ENCODE data around the gene PPP1R9B.

PPP1R9B gene

DNA sequence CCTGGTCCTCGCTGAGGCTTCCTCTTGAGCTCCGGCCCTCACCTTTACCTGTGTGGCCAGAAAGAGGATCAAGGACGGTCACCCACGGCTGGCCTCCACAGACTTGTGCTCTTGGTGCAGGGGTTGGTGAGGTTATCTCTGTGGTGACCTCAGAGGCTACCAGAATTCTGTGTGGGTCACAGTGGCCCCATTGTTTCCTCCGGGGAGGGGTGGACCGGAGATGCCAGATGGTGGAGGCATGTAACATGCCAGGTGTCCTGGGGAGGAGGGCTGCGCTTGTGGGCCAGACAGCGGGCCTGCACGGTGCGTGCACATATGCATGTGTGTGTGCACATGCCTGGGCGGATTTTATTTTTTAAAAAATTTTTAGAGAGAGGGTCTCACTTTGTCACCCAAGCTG is 21.7 kb upstream of the PPP1R9B start:
- no peak for DNase-seq (ENCODE audit: low spot score)

DNA sequence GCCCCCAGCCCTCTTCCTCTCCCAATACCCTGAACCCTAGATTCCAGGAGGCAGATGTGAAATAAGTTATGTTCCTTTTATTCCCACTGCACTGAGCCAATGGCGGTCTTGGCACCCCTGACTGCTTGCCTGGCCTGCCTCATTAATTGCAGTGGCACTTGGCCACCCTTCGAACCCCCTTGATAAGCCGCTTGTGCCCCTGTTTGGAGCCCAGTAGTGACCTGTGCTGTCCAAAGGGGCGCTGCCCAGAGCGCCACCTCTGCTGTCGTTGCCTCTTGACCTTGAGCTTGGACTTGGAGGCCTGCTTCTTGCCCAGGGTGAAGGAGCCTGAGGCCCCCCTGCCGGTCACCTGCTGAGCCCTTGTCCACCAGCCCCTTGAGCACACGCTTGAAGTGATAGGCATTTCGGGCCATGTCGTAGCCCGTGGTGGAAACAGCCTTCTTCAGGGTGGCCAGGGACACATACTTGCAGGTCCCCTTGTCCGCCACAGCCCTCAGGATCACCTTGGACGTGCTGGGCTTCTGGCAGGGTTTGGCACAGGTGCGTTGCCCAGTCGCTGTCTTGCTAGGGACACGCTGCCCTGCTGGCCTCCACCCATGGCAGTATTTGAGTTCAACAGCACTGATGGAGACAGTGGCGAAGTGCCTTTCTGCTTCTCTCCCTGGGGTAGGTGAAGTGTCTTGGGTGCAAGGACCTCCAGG is 21.0 kb upstream of the PPP1R9B start:
- DNase-seq (ENCODE audit: low spot score): no peak

DNA sequence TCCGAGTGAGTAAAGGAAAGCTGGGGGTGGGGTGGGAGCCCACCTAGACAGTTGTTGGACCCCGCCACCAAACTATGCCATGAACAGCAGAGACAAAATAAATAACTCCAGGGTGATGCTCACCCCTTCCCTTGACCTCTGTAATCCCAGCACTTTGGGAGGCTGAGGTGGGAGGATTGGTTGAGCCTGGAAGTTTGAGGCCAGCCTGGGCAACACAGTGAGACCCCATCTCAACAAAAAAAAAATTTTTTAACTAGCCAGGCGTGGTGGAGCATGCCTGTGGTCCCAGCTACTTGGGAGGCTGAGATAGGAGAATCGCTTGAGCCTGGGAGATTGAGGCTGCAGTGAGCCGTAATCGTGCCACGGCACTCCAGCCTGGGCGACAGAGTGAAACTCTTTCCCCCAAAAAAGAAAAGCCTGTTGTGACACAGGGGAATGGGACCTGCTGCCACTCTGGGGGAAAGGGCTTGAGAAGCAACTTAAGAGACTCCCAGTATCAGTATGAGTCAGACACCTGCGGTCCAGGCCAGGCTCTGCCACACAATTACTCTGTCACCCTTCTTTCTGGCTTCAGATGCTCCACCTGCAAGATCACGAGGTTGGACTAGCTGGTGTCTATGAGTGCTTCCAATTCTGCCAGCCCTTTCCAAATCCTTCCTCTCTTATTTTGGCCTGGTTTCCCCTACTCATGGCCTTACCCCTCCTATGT is 20.3 kb upstream of the PPP1R9B start:
- DNase-seq (ENCODE audit: low spot score): peak; percentile 57

DNA sequence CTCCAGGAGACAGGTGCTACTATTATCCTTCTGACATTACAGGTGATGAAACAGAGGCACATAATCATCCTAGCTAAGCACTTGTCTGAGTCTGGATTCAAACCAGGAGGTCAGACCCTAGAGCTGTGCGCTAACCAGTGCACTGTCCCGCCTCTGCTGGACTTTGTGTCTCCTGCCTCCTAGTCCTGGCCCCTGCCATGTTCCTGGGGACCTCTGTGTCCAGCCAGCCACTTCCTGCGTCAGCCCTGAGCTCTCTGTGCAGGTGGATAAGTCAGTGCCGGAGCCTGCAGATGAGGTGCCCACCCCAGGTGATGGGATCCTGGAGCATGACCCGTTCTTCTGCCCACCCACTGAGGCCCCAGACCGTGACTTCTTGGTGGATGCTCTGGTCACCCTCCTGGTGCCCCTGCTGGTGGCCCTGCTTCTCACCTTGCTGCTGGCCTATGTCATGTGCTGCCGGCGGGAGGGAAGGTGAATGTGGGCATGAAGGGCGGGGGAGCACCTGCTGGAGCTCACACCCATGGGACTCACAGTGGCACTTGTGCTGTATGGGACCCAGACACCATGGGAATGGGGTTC is 19.5 kb upstream of the PPP1R9B start:
- DNase-seq (ENCODE audit: low spot score): no peak

DNA sequence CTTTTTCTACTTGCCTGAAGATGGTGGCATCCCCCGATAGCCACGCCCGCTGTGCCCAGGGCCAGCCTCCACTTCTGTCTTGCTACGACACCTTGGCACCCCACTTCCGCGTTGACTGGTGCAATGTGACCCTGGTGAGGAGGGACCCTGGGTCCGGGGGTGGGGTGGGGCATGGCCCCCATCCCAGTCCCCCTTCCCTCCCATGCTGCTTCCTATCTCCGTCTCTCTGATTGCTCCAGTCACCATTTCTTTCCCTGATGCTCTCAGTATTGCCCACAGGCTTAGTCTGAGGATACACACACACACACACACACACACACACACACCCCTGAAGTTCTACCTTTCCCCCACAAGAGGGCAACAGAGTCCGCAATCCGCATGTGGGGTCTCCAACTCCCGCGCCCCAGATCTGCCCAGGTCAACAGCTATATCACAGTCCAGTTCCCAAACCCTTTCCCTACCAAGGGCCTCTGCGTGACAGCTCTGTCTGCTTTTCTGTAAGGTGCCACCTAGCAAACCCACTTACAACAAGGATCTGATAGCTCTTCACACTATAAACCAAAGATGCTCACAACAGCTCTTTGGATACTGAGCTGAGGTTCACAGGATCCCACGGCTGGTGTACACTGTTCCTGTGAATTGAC is 18.8 kb upstream of the PPP1R9B start:
- DNase-seq (ENCODE audit: low spot score): peak; percentile 66

DNA sequence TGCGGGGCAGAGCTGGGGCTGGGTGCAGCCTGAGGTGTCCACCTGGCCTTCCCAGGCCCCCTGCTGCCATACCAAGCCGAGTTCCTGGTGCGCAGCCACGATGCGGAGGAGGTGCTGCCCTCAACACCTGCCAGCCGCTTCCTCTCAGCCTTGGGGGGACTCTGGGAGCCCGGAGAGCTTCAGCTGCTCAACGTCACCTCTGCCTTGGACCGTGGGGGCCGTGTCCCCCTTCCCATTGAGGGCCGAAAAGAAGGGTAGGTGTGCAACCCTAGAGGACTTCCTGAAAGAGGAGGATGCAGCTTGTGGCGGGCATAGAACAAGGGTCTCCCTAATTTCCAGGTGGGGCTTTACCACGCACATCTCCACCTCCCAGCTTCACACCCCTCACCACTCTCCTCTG is 17.8 kb upstream of the PPP1R9B start:
- no peak for DNase-seq (ENCODE audit: low spot score)

DNA sequence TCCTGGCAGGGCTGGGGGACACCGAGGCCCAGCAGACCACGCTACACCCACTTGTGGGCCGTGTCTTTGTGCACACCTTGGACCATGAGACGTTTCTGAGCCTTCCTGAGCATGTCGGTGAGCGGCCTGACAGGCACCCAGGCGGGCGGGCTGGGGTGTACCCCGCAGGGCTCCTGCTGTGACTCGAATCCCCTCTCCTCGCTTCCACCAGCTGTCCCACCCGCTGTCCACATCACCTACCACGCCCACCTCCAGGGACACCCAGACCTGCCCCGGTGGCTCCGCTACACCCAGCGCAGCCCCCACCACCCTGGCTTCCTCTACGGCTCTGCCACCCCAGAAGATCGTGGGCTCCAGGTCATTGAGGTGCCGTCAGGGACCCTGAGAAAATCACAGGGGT is 16.9 kb upstream of the PPP1R9B start:
- no peak for DNase-seq (ENCODE audit: low spot score)

DNA sequence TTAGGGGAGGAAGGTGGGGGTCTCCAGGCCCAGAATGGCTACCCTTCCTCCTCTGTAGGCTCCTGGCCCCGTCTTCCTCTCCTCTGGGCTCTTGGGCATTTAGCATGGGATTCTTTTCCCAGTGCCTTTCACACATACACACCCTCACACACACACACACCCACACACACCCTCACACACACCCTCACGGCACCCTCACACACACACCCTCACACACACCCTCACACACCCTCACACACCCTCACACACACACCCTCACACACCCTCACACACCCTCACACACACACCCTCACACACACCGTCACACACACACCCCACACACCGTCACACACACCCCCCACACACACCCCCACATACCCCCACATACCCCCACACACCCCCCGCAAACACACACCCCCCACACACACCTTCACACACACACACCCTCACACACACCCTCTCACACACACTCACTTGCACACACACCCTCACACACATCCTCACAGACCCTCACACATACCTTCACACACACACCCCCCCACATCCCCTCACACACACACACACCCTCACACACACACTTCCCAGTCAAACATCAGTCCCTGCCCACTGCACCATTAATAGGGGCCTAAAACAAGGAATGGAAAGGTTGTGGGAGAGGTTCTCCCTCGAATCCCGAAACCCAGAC is 16.2 kb upstream of the PPP1R9B start:
- no peak for DNase-seq (ENCODE audit: low spot score)

DNA sequence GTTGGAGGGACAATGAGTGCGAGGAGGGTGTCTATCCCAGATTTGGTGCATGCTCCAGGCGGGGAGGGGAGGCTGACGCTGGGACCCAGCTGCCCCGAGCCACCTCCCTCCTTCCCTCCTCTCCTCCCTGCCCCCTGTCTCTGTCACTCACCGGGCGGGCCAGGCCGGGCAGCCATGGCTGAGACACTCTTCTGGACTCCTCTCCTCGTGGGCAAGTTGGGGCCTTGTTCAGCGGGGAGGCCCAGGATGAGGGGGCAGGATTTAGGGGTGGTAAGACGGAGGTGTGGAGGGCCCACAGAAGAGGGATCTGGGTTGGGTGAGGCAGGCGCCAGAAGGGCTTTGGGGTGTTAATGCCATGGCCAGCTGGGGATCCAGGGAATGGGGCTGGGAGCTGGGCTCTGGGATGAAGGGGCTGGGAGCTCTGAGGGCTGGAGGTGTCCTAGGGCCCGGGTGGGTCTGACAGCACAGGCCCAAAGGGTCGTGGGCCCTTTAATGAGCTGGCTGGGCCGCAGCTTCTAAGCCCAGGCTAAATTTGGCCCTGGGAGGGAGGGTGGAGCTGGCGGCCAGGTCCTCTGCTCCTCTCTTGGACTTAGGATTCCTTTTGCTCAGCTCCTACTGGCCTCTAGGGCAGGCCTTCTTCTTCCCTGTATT is 15.5 kb upstream of the PPP1R9B start, which contains the start of gene SGCA:
SGCA (plus strand) TSS at position 139 of the 651 bp plus-strand sequence; CDS start at position 175, 36 bp downstream.
- DNase-seq (ENCODE audit: low spot score): no peak

DNA sequence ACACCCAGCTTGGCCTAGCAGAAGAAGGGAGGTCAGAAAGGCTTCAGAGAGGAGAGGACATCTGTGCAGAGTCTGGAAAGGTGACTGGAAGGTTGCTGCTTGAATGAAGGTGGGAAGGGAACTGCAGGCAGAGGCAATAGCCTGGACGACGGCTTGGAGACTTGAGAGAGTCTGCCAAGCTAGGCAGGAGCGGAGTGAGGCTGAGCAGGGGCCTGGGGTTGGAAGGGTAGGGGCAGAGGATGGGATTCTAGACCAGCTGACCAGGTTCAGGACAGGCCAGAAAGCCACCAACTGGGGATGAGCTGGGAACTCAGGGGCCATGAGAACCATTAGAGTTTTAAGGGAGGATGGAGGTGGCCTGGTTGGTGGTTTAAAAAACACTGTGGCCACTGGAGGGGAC is 15.0 kb upstream of the PPP1R9B start:
- DNase-seq (ENCODE audit: low spot score): no peak

DNA sequence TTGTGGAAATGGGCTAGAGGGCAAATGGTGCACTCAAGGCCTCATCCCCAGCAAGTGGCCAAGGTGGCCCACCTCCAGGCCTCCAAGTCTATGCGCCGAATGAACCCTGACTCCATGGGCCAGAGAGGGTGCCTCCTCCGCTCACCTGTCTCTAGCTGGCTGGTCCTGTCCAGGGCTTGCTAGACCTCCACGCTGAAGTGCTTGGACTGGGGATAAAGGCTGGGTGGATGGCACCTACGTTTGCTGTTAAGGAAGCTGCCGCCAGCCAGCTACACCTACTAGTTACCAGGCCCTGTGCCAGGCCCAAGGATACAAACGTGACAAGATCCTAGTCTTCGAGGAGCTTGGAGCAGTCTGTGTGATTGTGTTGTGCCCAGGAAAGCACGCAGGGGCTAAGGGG is 14.6 kb upstream of the PPP1R9B start:
- no peak for DNase-seq (ENCODE audit: low spot score)

DNA sequence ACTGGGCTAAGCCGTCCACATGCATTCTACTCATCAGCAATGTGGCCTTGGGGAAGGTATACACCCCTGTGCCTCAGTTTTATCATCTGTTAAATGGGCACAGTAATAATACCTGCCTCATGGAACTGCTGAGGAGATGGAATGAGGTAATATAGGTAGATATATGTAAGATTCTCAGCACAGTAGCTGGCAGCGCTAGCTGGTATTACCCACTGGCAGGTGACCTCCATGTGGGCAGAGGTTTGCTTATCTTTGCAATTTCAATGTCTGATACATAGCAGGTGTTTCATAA is 14.2 kb upstream of the PPP1R9B start:
- no peak for DNase-seq (ENCODE audit: low spot score)

DNA sequence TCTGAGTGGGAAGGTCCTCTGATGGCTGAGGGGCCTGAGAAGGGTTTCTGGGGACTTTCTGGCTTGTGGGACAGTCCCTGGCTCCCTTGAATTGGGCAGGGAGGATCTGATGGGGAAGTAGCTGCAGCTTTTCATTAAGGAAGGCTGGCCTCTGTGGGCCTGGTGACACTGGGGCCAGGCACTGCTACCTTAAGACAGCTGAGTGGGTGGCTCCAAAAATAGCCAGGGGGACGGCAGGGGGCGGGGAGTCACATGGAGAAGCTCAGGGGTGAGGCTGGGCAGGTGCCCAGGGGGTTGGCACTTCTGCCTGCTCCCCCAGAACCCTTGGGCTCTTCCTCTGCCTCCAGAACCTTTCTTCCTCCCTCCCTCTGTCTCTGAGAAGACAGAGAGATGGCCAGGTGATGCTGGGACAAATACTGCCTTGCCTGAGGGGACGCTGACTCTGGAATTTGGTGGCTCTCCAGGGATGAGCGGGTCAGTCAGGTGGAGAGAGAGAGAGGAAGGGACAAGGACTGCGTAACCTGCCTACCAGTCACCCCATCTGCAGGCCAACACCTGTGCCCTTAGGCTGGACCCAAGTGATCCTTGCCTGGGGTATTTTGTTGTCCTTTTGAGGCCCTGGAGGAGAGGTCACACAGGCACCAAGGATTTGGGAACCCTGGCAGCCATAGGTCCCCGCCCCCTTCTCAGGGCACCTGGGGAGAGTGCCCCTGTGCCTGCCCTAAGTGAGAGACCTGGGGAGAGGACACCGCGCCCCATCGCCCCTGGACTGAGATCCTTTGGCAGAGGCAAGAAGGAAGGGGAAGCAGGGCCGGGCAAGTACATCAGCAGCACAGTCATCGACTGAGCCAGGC is 13.6 kb upstream of the PPP1R9B start:
- DNase-seq (ENCODE audit: low spot score): no peak

DNA sequence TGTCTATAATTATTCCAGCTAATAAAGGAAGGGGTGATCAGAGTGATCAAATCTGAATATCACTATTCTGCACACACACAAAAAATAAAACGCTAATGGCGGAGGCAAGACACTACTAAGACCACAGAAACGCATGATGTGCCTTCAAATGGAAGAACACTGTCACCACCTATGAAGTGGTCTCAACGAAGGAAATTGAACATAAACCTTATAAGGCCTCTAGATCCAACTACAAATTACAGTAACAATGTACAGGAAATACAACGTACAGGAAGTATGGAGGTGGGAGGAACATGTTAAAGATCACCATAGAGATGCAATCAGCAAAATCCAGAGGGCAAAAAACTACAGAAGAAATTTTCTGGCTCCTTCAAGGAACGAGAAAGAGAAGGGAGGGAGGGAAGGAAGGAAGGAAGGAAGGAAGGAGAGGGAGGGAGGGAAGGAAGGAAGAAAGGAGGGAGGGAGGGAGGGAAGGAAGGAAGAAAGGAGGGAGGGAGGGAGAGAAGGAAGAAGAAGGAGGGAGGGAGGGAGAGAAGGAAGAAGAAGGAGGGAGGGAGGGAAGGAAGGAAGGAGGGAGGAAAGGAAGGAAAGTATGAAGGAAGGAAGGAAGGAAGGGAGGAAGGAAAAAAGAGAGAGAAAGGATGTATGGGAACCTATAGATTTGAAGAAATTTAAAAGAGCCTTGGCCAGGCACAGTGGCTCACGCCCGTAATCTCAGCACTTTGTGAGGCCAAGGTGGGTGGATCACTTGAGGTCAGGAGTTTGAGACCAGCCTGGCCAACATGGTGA is 12.2 kb upstream of the PPP1R9B start:
- no peak for DNase-seq (ENCODE audit: low spot score)

DNA sequence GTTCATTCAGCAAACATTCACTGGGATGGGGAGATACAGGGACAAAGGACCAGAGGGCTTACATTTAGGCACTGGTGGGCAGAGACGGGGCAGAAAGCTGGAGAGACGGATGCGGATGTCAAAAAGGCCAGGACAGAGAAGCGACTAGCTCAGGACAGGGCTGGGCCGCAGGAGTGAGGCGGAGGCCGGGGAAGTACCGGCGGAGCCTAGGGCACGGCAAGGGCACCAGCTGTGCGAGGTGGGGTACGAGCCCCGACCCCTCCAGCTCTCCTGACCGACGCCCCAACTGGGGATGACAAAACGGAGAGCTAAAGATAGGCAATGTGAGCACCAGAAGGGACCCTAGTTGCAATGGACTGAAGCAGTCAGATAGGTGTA is 11.4 kb upstream of the PPP1R9B start:
- no peak for DNase-seq (ENCODE audit: low spot score)

DNA sequence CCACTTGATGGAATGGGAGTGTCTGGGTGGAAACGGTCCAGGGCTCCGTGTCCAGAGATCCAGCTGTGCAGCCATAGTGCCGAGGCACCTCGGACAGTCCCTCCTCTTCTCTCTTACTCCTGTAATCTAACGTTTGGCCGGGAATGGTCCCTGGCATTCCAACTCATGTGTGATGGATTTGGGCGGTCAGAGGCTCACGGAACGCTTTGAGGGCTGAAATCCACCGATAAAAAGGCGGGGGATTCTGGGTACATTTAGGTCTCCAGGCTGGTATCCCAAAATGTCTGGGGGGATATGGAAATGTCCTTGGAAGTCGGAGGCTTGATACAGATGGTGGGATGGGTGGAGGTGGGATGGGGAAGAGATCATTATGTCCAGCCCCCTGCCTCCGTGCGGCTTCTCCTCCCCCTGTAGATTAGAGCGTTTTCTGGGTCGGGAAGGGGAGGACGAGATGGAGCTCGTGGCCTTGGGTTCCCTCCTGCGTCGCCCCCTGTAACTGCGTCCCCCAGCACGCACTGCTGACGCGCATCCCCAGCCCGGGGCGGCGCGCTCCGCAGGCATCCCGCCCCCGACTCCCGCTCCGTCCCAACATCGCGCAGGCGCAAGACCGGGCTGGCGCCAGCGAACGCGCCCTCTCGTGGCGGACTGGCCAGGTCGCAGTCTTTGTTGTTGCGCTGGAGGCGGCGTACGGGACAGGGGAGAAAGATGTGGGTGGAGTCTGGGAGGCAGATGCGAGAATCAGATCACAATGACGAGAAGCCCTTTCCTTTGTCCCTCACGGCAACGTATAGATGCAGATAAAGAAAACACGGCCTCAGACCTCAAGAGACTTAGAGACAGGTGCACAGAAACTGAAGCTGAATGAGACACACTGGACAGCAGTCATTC is 10.8 kb upstream of the PPP1R9B start:
- peak; percentile 86 for DNase-seq (ENCODE audit: low spot score)

DNA sequence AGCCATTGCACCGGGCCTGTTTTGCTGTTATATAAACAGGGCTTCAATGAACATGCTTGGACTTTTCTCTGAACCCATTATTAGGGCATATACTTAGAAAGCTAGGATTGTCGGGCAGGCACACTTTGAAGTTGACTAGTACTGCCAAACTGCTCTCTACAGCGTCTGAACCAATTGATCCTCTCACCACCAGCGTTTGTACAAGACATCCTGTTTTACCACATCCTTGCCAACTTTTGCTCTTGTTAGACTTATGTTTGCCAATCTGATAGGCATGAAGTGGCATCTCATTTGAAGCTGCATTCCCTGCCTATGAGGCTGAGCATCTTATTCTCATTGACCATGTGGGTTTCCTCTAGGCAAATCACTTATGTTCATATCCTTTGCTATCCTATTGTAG is 7.4 kb upstream of the PPP1R9B start:
- no peak for DNase-seq (ENCODE audit: low spot score)

DNA sequence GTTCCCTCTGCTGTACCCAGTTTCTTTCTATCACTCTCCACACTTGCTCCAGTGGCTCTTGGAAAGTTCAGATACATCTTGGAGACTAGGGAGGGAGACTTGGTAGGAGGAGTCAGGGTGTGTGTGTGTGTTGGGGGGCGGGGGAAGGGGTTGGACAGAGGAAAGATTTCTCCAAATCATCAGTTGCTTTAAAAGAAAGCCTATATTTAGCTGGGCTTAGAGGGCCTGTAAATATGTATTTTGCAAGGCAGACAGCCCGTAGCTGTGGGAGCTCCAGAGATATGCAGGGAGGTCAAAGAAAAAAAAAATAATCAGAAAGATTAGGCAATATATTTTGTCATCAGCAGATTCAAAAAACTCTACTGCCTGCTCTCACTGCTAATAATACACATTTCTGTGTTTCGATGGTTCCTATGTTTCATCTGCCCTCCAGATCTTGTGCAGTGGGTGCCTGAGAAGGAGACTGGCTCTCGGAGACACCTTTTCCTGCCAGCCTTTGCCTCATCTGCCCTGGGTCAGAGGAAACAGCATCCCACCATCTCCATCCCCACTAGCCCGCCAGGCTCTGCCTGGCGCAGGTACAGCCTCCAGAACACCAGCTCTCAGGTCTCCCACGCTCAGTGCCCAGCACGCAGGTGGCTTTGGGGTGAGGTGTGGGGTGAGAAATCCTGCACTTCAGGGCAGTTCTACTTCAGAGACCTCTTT is 4.8 kb upstream of the PPP1R9B start:
- DNase-seq (ENCODE audit: low spot score): no peak

DNA sequence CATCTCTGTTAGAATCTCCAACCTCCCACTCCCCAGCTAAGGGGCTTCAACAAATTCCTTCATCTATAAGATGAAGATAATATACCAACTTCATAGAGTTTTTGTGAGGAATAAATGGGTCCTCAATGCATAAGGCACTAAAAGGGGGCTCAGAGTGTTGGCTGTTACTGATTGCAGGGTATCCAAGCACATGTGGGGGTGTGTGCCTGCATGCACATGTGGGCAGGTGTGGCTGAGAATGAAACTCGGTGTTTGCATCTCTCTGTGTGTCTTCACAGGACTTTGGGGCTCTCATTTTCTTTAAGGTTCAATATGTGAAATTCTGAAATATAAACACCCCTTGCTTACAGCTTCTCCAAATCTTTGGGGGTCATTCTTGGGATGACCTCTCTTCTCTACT is 4.1 kb upstream of the PPP1R9B start:
- DNase-seq (ENCODE audit: low spot score): no peak
